NCI-H510A (cell line): ENCODE measurements around the gene FAM131C.
"Not testable (repeated sequence)": the region's sequence is repeated elsewhere in the genome, so short reads cannot be mapped to it uniquely, and the experiment has no call there.

ENCODE experiments used
- DNase-seq: peaks from one replicate; lab custom pipeline; 2025; lab: John Stamatoyannopoulos, UW

FAM131C gene

GRCh38 chr1:16058394-16059120 is 14.9 kb downstream of the FAM131C start:
- DNase-seq = not testable (repeated sequence)

- DNase-seq = not testable (repeated sequence)
These were observed 16.0 kb downstream of the FAM131C start for GRCh38 chr1:16057314-16057915.

- DNase-seq = not testable (repeated sequence)
These were observed 16.9 kb downstream of the FAM131C start for GRCh38 chr1:16056521-16056912.

- peak; percentile 97 for DNase-seq
These were observed 17.6 kb downstream of the FAM131C start for GRCh38 chr1:16055613-16056520.

- DNase-seq = no peak
These were observed 18.6 kb downstream of the FAM131C start for GRCh38 chr1:16054598-16055540.

- DNase-seq = no peak
These were observed 19.5 kb downstream of the FAM131C start for GRCh38 chr1:16053781-16054502.

- DNase-seq = not testable (repeated sequence)
These were observed 21.5 kb downstream of the FAM131C start for GRCh38 chr1:16051949-16052348.

- no peak for DNase-seq
These were observed 22.4 kb downstream of the FAM131C start for GRCh38 chr1:16051039-16051438.

GRCh38 chr1:16050328-16050727 is 23.1 kb downstream of the FAM131C start:
- DNase-seq = no peak

GRCh38 chr1:16048573-16049189 is 24.8 kb downstream of the FAM131C start:
- DNase-seq = peak; percentile 48

- DNase-seq = no peak
These were observed 25.5 kb downstream of the FAM131C start for GRCh38 chr1:16047791-16048475.

- DNase-seq = no peak
These were observed 26.6 kb downstream of the FAM131C start for GRCh38 chr1:16046842-16047241.

GRCh38 chr1:16043950-16044349 is 29.5 kb downstream of the FAM131C start:
- no peak for DNase-seq

GRCh38 chr1:16043521-16043920 is 29.9 kb downstream of the FAM131C start, which contains the start of gene CLCNKB:
Gene CLCNKB (plus strand): TSS chr1:16043782. CDS start chr1:16044493, 711 bp downstream.
- peak; percentile 99 for DNase-seq

GRCh38 chr1:16042654-16043053 is 30.8 kb downstream of the FAM131C start:
- DNase-seq = not testable (repeated sequence)

GRCh38 chr1:16042096-16042495 is 31.4 kb downstream of the FAM131C start:
- no peak for DNase-seq

GRCh38 chr1:16041200-16041599 is 32.3 kb downstream of the FAM131C start:
- no peak for DNase-seq

GRCh38 chr1:16039871-16040270 is 33.6 kb downstream of the FAM131C start:
- not testable (repeated sequence) for DNase-seq

- DNase-seq = no peak
These were observed 34.9 kb downstream of the FAM131C start for GRCh38 chr1:16038620-16038912.

GRCh38 chr1:16036461-16036860 is 37.0 kb downstream of the FAM131C start:
- DNase-seq = not testable (repeated sequence)
